Measurements from ENCODE around the gene NPDC1.

DNA sequence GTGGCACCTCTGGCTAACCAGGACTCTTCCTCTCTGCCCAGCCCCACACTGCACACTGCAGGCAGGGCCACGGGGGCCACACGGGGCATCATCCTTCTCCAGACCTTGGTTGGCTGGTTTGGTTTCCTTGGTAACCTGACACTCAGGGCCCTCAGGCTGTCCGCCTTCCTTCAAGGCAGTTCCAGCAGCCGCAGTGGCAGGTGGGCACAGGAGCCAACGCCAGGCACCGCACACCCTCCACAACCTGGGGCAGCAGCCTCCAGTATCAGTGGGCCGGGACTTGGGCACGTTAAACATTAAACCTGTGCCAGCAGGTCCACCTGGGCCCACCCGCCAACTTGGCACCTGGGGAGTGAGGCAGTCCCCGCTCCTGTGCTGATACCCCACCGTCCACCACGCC is 1.9 kb downstream of the NPDC1 start:
- TF ChIP-seq, protein P1, sequence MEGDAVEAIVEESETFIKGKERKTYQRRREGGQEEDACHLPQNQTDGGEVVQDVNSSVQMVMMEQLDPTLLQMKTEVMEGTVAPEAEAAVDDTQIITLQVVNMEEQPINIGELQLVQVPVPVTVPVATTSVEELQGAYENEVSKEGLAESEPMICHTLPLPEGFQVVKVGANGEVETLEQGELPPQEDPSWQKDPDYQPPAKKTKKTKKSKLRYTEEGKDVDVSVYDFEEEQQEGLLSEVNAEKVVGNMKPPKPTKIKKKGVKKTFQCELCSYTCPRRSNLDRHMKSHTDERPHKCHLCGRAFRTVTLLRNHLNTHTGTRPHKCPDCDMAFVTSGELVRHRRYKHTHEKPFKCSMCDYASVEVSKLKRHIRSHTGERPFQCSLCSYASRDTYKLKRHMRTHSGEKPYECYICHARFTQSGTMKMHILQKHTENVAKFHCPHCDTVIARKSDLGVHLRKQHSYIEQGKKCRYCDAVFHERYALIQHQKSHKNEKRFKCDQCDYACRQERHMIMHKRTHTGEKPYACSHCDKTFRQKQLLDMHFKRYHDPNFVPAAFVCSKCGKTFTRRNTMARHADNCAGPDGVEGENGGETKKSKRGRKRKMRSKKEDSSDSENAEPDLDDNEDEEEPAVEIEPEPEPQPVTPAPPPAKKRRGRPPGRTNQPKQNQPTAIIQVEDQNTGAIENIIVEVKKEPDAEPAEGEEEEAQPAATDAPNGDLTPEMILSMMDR (IDR thresholded peaks at IDR 0.05): no peak
- no peak for TF ChIP-seq POLR2AphosphoS5 (IDR thresholded peaks at IDR 0.05)

Measured in breast epithelium (tissue), 3 donors.